OCI-LY1 (cell line): ENCODE data around the gene POLR3E.

Experiments used
- CTCF ChIP-seq: fragments of 200-600 bp; sonication (generic), shearing (Covaris generic); IDR thresholded peaks from 2 replicates; pipeline ENCODE4 v1.5.1; 2017; ENCODE audit warnings: mild to moderate bottlenecking, antibody characterized with exemption, low read length, moderate library complexity, mixed read lengths
- EZH2 ChIP-seq: fragments of 200-600 bp; sonication (generic), shearing (Covaris generic); IDR thresholded peaks from 2 replicates; pipeline ENCODE4 v1.8.0; 2017; ENCODE audit warnings: borderline replicate concordance, mixed run types, mild to moderate bottlenecking, antibody characterized with exemption, low read length, moderate library complexity, mixed read lengths

- TF ChIP-seq CTCF (no peak), EZH2 (no peak)
Measured at GRCh38 chr16:22296225-22297113, 740 bp upstream of the POLR3E start.
